MG63 (cell line): ENCODE results near the gene CCL8. TPM values are rescaled to one million over a fixed set of nuclear protein-coding genes. Genes with fewer than 3 reads are reported as not detected.

Experiments used
- DNase-seq: peaks from one replicate; pipeline ENCODE4 v3.0.0-alpha.2; 2020
- H3K27me3 ChIP-seq: fragments of 250-450 bp; sonication (Bioruptor Pico); 2 replicates; pipeline ENCODE4 v1.5.1; 2020; ENCODE audit warnings: mild to moderate bottlenecking, moderate library complexity
- H3K36me3 ChIP-seq: fragments of 250-450 bp; sonication (Bioruptor Pico); 2 replicates; pipeline ENCODE4 v1.5.1; 2020; ENCODE audit warnings: mild to moderate bottlenecking, moderate library complexity
- H3K4me3 ChIP-seq: fragments of 250-450 bp; sonication (Bioruptor Pico); 2 replicates; pipeline ENCODE4 v1.5.1; 2020; ENCODE audit warnings: mild to moderate bottlenecking, moderate library complexity
- H3K9me3 ChIP-seq: fragments of 250-450 bp; sonication (Bioruptor Pico); 2 replicates; pipeline ENCODE4 v1.5.1; 2020; ENCODE audit warnings: mild to moderate bottlenecking, moderate library complexity
- total RNA-seq: library from RNA; depleted of rRNA; stranded (reverse); fragments of >200 nt; shearing (Covaris generic); gene quantifications from 2 replicates; pipeline ENCODE4 v1.2.3, GENCODE V29; 2014; ENCODE audit warnings: low replicate concordance

The CCL8 gene
- total RNA-seq, 1 experiment from 2014 or later: not detected

DNA sequence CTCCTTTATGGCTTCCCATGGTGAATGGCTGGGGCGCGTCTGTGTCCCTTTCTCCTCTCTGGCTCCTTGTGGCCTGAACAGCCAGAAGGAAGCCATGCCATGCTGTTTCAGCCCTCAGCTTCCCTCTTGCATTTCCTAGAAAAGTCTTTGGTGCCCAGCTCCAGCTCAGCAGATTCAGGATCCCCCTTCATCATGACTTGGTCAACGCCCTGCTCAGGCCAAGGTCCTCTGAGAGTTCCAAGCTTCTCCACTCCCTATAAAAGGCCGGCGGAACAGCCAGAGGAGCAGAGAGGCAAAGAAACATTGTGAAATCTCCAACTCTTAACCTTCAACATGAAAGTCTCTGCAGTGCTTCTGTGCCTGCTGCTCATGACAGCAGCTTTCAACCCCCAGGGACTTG is 37.0 kb downstream of the CCL8 start, which contains the start of gene CCL13:
Gene CCL13, plus strand, starts transcription at position 287 of the 400 bp plus-strand sequence. Its CDS starts 47 bp downstream, at position 334.
- no peaks in the 10 kb centered on the region for H3K36me3 ChIP-seq
- DNase-seq: no peak
- no peaks in the 10 kb centered on the region for H3K27me3 ChIP-seq
- H3K4me3 ChIP-seq: no peak within 1 kb of the TSS
- no peaks in the 10 kb centered on the region for H3K9me3 ChIP-seq

GRCh38 chr17:34357398-34357797 is 38.2 kb downstream of the CCL8 start:
- H3K4me3 ChIP-seq: no peak overlapping the region
- H3K9me3 ChIP-seq: no peaks in the 10 kb centered on the region

GRCh38 chr17:34358631-34359030 is 39.4 kb downstream of the CCL8 start:
- H3K36me3 ChIP-seq: no peaks in the 10 kb centered on the region
- no peak overlapping the region for H3K4me3 ChIP-seq
- DNase-seq: no peak
- no peaks in the 10 kb centered on the region for H3K9me3 ChIP-seq
- H3K27me3 ChIP-seq: no peaks in the 10 kb centered on the region; the same call in 1 of the 2 replicates

More at GRCh38 chr17:34357398-34357797, 38.2 kb downstream of the CCL8 start:
- H3K36me3 ChIP-seq: no peaks in the 10 kb centered on the region
- no peaks in the 10 kb centered on the region; the same call in 1 of the 2 replicates for H3K27me3 ChIP-seq
- no peak for DNase-seq

DNA sequence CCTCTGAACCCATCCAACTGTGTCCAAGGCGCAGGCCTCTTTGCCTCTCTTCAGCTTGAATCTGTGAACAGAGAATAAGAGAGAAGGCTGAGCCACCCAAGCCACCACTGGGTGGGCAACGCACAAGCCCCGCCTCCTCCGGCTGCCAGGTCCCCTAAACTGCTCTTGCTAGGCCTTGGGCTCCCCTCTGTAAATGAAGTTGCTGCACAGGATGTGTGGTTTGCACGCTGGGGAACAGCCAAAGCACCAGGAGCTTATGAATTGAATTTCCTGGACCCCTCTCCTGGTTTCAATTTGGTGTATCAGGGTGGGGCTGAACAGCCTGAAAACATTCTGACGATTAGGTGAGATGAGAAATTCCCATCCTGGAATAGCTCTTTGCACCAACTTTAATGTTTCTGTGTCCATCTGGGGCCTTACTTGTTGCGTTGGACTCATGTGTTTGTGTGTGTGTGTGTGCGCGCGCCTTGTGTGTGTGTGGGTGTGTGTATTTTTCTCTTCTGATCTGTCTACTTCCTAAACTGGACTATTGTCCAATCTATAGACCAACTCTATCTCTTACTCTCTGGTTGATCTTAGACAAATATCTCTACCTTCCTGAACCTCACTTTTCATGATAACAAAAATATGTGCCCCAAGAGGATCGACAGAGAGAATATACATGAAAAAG is 41.5 kb downstream of the CCL8 start:
- H3K27me3 ChIP-seq: no peaks in the 10 kb centered on the region; the same call in 1 of the 2 replicates
- DNase-seq: no peak
- no peaks in the 10 kb centered on the region for H3K9me3 ChIP-seq
- no peak overlapping the region for H3K4me3 ChIP-seq
- no peaks in the 10 kb centered on the region for H3K36me3 ChIP-seq

DNA sequence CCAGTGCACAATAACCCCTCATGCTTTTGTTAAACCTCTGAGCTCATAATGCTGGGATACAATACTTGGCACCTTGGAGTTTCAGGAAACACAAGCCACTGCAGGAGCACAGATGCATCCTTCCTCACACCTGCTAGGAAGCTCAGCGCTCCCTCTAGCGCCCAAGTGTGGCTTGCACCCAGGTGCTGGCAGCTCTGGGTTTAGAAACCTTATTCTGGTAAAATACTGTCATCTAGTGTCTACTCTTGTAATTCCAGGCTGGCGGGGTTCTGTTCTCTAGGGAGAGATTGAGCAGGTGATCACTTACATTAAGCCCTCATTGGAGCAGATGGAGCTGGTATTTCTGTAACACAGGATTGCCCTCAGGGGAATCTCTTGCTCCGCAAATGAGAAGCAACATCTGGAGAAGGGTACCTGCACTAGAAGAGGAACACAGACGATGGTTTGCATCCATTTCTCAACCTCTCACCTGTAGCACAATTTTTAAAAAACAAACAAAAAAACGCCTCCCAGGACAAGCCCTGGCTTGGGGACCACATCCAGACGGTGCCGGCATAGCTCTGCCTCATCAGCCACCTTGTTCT is 42.3 kb downstream of the CCL8 start:
- no peak overlapping the region for H3K4me3 ChIP-seq
- H3K27me3 ChIP-seq: no peaks in the 10 kb centered on the region; the same call in 1 of the 2 replicates
- H3K36me3 ChIP-seq: no peaks in the 10 kb centered on the region
- H3K9me3 ChIP-seq: no peaks in the 10 kb centered on the region
- peak; percentile 78 for DNase-seq

DNA sequence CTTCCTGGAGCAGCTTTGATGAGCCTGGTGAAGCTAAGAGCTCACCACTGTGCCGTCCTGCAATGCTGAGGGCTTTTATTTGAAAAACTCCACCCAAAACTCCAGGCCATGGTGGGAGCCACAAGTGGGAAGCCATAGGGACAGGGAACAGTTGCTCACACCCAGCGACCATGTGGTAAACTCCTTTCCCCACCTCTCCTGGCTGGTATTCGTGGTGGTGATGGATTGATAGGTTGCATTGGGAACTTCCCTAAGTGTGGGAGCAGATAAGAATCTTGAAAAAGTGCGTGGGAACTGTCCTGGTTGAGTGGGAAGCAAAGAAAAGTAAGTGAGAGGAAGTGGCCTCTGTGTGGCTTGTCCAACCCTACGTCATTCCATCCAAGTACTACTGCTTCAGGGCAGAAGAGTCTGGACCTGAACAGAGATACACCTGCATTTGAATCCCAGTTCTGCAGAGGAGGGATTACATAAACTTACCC is 44.0 kb downstream of the CCL8 start, which contains the start of gene CCL1:
Gene CCL1, minus strand, starts transcription at position 51 of the 479 bp plus-strand sequence. CDS start 72 bp downstream, outside the sequence.
- Histone ChIP-seq H3K4me3 (no peak within 1 kb of the TSS), H3K9me3 (no peaks in the 10 kb centered on the region), H3K27me3 (no peaks in the 10 kb centered on the region; the same call in 1 of the 2 replicates), H3K36me3 (no peaks in the 10 kb centered on the region)
- DNase-seq: no peak

DNA sequence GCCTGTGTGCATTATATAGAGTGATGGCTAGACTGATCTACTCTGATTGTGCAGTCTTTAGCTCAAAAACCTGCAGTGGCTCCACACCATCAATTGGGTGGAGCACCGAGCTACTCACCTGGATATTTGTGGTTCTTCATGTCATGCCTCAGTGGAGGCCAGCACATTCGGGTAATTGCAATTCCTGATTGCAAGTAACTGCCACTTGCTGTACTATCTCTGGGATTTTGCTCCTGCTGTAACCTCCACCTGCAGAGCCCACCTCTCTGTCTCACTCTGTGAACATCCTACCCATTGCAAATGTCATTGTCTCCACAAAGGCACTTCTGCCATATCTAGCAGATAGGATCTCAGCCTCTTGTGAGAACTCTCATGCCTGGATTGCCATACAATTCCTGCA is 45.5 kb downstream of the CCL8 start:
- Histone ChIP-seq H3K9me3 (no peaks in the 10 kb centered on the region), H3K36me3 (no peaks in the 10 kb centered on the region)

DNA sequence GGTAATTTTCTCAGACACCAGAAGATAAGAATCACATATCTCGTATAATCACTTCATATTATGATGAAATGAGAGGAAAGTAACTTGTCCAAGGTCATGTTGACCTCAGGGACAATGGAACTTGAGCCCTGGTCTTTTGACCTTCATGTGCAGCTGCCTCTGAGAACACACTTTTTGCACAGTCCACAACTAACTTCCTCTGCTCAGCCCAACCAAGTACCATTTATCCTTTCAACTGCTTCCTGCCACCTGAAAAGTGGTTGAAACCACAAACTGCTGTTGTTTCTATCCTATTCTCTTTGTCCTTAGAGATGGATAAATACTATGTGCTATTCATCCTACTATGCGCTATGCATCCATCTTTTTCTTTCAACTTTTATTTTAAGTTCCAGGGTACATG is 46.1 kb downstream of the CCL8 start:
- Histone ChIP-seq H3K4me3 (no peak overlapping the region), H3K9me3 (no peaks in the 10 kb centered on the region), H3K36me3 (no peaks in the 10 kb centered on the region), H3K27me3 (no peaks in the 10 kb centered on the region; the same call in 1 of the 2 replicates)
- no peak for DNase-seq

More for the DNA sequence above, 45.5 kb downstream of the CCL8 start:
- no peak overlapping the region for H3K4me3 ChIP-seq
- H3K27me3 ChIP-seq: no peaks in the 10 kb centered on the region; the same call in 1 of the 2 replicates
- no peak for DNase-seq

DNA sequence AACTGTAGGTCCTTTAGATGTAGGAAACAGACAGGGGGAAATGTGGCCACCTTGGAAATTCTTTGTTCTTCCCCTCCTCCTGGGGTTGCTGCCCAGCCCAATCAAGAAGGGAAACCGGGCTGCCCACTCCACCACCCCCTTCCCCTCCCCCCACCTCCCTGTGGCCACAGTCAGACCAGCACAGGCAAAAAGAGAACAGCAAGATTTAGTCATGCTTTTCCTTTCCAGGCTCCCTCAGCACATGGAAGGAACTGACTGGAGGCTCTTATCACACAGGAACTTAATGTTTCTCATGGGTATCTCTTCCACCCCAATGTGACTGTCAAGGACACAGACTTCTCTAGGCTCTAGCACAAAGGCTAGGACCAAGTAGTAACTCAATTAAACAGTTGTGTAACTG is 46.8 kb downstream of the CCL8 start:
- H3K27me3 ChIP-seq: no peaks in the 10 kb centered on the region; the same call in 1 of the 2 replicates
- H3K4me3 ChIP-seq: no peak overlapping the region
- H3K36me3 ChIP-seq: no peaks in the 10 kb centered on the region
- DNase-seq: no peak
- no peaks in the 10 kb centered on the region for H3K9me3 ChIP-seq

GRCh38 chr17:34366529-34367107 is 47.4 kb downstream of the CCL8 start:
- H3K27me3 ChIP-seq: no peaks in the 10 kb centered on the region; the same call in 1 of the 2 replicates
- DNase-seq: no peak
- H3K4me3 ChIP-seq: no peak overlapping the region
- no peaks in the 10 kb centered on the region for H3K9me3 ChIP-seq
- no peaks in the 10 kb centered on the region for H3K36me3 ChIP-seq

DNA sequence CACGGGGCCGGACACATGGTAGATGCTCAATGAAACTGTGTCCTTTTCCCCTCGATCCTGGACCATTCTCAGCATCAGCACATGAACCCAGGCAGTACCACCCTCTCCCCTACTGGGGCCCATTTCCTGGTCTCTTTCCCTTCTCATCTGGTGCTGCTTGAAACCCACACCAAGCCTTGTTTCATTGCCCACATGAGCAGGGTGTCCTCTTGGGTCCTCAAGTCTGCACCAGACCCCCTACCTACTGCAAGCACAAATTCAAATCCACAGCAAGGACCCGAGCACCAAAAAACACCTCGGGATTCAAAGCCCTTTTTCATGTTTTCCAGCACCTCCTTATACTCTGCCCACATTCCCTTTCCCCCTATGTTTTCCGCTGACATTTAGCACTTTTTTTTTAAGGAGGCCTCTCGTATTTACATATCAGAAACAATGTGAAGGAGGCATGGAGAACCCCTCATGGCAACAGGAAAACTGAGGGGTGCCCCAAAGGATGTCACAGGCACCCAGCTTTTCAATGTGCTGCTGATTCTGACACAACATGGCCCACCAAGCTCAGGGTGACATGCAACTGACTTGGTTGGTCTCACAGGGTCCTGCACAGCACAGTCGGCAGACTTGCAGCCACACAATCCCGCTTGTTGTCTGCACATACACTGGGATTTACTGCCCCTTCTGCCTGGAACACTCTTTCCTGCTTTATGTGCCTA is 48.4 kb downstream of the CCL8 start:
- no peak overlapping the region for H3K4me3 ChIP-seq
- no peaks in the 10 kb centered on the region for H3K27me3 ChIP-seq
- H3K36me3 ChIP-seq: no peaks in the 10 kb centered on the region
- DNase-seq: no peak
- H3K9me3 ChIP-seq: no peaks in the 10 kb centered on the region

GRCh38 chr17:34368196-34368945 is 49.1 kb downstream of the CCL8 start:
- Histone ChIP-seq H3K9me3 (no peaks in the 10 kb centered on the region), H3K27me3 (no peaks in the 10 kb centered on the region), H3K4me3 (no peak overlapping the region), H3K36me3 (no peaks in the 10 kb centered on the region)
- no peak for DNase-seq

DNA sequence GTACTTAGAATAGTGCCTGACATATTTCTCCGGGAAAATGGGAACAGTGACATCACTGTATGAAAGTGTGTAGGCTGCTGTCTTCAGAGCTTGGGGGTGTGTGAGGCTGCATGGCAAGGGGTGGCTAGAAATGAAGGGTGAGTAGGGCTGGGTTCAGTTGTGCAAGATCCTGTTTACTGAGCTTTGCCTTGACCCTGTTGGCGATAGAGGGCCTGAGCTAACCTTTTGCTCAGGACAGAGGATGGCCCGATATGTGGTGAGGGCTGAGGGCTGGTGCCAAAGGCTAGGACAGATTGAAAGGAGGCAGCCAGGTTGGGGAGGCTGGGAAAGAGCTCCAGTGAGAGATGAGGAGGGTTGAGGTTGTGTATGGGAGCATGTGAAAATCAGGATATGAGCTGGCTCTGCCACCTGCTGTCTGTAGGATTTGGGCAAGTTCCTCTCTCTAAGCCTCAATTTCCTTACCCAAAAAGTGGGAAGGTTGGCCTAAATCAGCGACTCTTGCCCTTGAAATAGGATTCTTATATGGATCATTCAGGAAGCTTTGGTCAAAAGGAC is 49.8 kb downstream of the CCL8 start:
- no peak for DNase-seq
- Histone ChIP-seq H3K27me3 (no peaks in the 10 kb centered on the region), H3K4me3 (no peak overlapping the region), H3K36me3 (no peaks in the 10 kb centered on the region), H3K9me3 (no peaks in the 10 kb centered on the region)

DNA sequence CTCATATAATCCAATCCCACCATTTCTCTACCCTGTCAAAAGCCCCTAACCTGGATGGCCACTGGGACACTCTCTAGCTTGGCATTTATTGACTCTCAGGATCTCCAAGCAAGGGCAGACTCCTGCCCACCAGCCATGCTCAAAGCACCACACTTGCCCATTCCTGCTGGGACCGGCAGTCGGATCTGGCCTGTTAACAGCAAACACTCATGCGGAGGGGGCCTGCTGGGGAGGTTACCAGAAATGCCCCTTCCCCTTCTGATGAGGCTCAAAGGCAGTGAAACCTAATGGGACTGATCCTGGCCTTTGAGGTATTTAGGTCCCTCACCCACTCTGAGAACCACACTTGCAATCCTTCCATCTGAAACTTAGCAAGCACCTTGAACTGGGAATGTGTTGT is 50.3 kb downstream of the CCL8 start:
- DNase-seq: no peak
- Histone ChIP-seq H3K4me3 (no peak overlapping the region), H3K36me3 (no peaks in the 10 kb centered on the region), H3K27me3 (no peaks in the 10 kb centered on the region), H3K9me3 (no peaks in the 10 kb centered on the region)

- Histone ChIP-seq H3K36me3 (no peaks in the 10 kb centered on the region), H3K4me3 (no peak overlapping the region), H3K9me3 (no peaks in the 10 kb centered on the region), H3K27me3 (no peaks in the 10 kb centered on the region)
- DNase-seq: no peak
Measured at GRCh38 chr17:34370376-34370996, 51.3 kb downstream of the CCL8 start.
